DMS153 (cell line): Measurements from ENCODE around the gene UROD.
"Not testable (repeated sequence)": the region's sequence is repeated elsewhere in the genome, so short reads cannot be mapped to it uniquely, and the experiment has no call there.

ENCODE experiments used
- DNase-seq: peaks from one replicate; lab custom pipeline; 2025; lab: John Stamatoyannopoulos, UW

The UROD gene

GRCh38 chr1:45011837-45012638, at the start of gene UROD:
Gene UROD, plus strand, starts transcription at chr1:45012254. Its CDS starts 12 bp downstream, at chr1:45012266.
- peak; percentile 97 for DNase-seq

GRCh38 chr1:44962729-44963128, 49.3 kb upstream of the UROD start:
- DNase-seq: peak; percentile 20

GRCh38 chr1:44964396-44964795, 47.7 kb upstream of the UROD start:
- DNase-seq: no peak

GRCh38 chr1:44970317-44970716, 41.7 kb upstream of the UROD start:
- DNase-seq: no peak

GRCh38 chr1:44973645-44974044, 38.4 kb upstream of the UROD start:
- DNase-seq: no peak

- DNase-seq: no peak
Observed at GRCh38 chr1:44976252-44976651, 35.8 kb upstream of the UROD start.

GRCh38 chr1:44977372-44977771, 34.7 kb upstream of the UROD start:
- not testable (repeated sequence) for DNase-seq

GRCh38 chr1:44985747-44986359, 26.2 kb upstream of the UROD start:
- DNase-seq: no peak

GRCh38 chr1:44988531-44989156, 23.4 kb upstream of the UROD start:
- no peak for DNase-seq

GRCh38 chr1:44994309-44994898, 17.6 kb upstream of the UROD start:
- DNase-seq: no peak

GRCh38 chr1:44995467-44996238, 16.4 kb upstream of the UROD start:
- no peak for DNase-seq

GRCh38 chr1:44999232-44999631, 12.8 kb upstream of the UROD start:
- DNase-seq: no peak

- no peak for DNase-seq
Observed at GRCh38 chr1:45001011-45001481, 11.0 kb upstream of the UROD start.

GRCh38 chr1:45001576-45001975, 10.5 kb upstream of the UROD start:
- DNase-seq: not testable (repeated sequence)

- DNase-seq: no peak
Observed at GRCh38 chr1:45002650-45003645, 9.1 kb upstream of the UROD start.

- DNase-seq: no peak
Observed at GRCh38 chr1:45003741-45004140, 8.3 kb upstream of the UROD start.

GRCh38 chr1:45004281-45004920, 7.7 kb upstream of the UROD start:
- DNase-seq: no peak

- DNase-seq: no peak
Observed at GRCh38 chr1:45005761-45006160, 6.3 kb upstream of the UROD start.

GRCh38 chr1:45007311-45007710, 4.7 kb upstream of the UROD start:
- DNase-seq: no peak

GRCh38 chr1:45008076-45008475, 4.0 kb upstream of the UROD start:
- no peak for DNase-seq
